IPS-18a (cell line): ENCODE data around the gene ESRRB.

Experiments used
- H3K27ac ChIP-seq: one replicate; pipeline ENCODE4 v1.5.1; 2013; ENCODE audit warnings: low read length
- H3K27me3 ChIP-seq: one replicate; pipeline ENCODE4 v1.6.1; 2013; ENCODE audit warnings: mild to moderate bottlenecking, low read length; ENCODE audit not compliant: control insufficient read depth, insufficient read depth
- H3K36me3 ChIP-seq: one replicate; pipeline ENCODE4 v1.6.1; 2013; ENCODE audit warnings: low read depth, low read length; ENCODE audit not compliant: control insufficient read depth
- H3K4me1 ChIP-seq: one replicate; pipeline ENCODE4 v1.6.1; 2013; ENCODE audit warnings: low read depth, low read length; ENCODE audit not compliant: control insufficient read depth
- H3K4me3 ChIP-seq: one replicate; pipeline ENCODE4 v1.5.1; 2013; ENCODE audit warnings: low read length
- H3K9ac ChIP-seq: one replicate; pipeline ENCODE4 v1.6.1; 2013; ENCODE audit warnings: mild to moderate bottlenecking, low read length, moderate library complexity
- H3K9me3 ChIP-seq: one replicate; pipeline ENCODE4 v1.6.1; 2013; ENCODE audit warnings: low read depth, low read length; ENCODE audit not compliant: control insufficient read depth

The ESRRB gene

GRCh38 chr14:76432827-76433752, 57.2 kb downstream of the ESRRB start:
- no peak overlapping the region for H3K27ac ChIP-seq
- no peaks in the 10 kb centered on the region for H3K9me3 ChIP-seq
- no peaks in the 10 kb centered on the region for H3K36me3 ChIP-seq
- no peak overlapping the region for H3K9ac ChIP-seq
- no peak overlapping the region for H3K4me3 ChIP-seq
- H3K4me1 ChIP-seq: no peaks in the 10 kb centered on the region
- H3K27me3 ChIP-seq: no peaks in the 10 kb centered on the region

- Histone ChIP-seq H3K9me3 (no peaks in the 10 kb centered on the region), H3K36me3 (no peaks in the 10 kb centered on the region), H3K4me3 (no peak overlapping the region), H3K9ac (no peak overlapping the region), H3K4me1 (no peaks in the 10 kb centered on the region), H3K27ac (no peak overlapping the region), H3K27me3 (no peaks in the 10 kb centered on the region)
Measured at GRCh38 chr14:76434220-76434619, 58.3 kb downstream of the ESRRB start.

DNA sequence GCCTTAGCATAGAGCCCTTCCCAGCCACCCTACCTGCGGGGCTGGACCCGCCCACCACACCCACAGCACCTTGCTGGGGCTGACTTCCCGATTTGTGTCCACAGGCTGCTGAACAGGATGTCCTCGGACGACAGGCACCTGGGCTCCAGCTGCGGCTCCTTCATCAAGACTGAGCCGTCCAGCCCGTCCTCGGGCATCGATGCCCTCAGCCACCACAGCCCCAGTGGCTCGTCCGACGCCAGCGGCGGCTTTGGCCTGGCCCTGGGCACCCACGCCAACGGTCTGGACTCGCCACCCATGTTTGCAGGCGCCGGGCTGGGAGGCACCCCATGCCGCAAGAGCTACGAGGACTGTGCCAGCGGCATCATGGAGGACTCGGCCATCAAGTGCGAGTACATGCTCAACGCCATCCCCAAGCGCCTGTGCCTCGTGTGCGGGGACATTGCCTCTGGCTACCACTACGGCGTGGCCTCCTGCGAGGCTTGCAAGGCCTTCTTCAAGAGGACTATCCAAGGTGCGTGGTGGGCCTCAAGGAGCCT, 63.4 kb downstream of the ESRRB start:
- no peak overlapping the region for H3K9ac ChIP-seq
- H3K27me3 ChIP-seq: no peaks in the 10 kb centered on the region
- H3K27ac ChIP-seq: no peak overlapping the region
- H3K4me1 ChIP-seq: no peaks in the 10 kb centered on the region
- no peaks in the 10 kb centered on the region for H3K9me3 ChIP-seq
- H3K4me3 ChIP-seq: no peak overlapping the region
- no peaks in the 10 kb centered on the region for H3K36me3 ChIP-seq

DNA sequence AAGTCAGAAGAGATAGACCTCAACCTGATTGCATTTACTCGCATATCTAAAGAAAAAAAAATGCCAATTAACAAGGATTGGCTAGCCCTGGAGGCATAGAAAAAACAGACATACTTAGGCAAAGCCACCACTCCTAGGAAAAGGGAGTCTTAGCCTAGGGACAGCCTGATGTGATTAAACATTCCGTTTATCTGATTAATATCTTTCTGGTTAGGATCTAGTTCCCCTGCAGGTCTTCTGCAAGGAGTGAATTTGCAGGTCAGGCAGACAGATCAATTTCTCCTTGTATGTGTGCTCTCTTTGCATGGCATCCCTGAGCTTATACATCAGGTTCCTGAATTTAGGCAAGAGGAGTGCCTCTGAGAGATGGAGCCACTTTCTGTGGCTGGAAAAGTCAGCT, 70.5 kb downstream of the ESRRB start:
- Histone ChIP-seq H3K4me1 (no peaks in the 10 kb centered on the region), H3K9me3 (no peaks in the 10 kb centered on the region), H3K4me3 (no peak overlapping the region), H3K9ac (no peak overlapping the region), H3K27me3 (no peaks in the 10 kb centered on the region), H3K36me3 (no peaks in the 10 kb centered on the region), H3K27ac (no peak overlapping the region)

DNA sequence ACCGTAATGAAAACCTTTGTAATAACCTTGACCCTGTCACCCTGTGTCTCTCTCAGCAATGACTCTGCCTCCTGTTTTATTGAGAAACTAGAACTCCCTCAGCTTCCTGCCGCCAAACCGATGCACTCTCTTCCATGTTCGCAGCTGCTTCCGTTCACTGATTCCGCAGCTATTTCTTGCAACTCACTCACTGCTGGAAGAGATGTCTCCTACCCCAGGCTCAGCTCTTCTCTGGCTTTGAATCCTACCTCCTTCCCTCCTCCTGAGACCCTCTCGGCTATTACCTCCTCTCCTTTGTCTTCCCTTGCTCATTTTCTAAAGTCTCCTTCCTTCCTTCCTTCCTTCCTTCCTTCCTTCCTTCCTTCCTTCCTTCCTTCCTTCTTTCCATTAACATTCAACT, 71.0 kb downstream of the ESRRB start:
- Histone ChIP-seq H3K27ac (no peak overlapping the region), H3K9me3 (no peaks in the 10 kb centered on the region), H3K9ac (no peak overlapping the region), H3K4me3 (no peak overlapping the region), H3K27me3 (no peaks in the 10 kb centered on the region), H3K36me3 (no peaks in the 10 kb centered on the region), H3K4me1 (no peaks in the 10 kb centered on the region)

DNA sequence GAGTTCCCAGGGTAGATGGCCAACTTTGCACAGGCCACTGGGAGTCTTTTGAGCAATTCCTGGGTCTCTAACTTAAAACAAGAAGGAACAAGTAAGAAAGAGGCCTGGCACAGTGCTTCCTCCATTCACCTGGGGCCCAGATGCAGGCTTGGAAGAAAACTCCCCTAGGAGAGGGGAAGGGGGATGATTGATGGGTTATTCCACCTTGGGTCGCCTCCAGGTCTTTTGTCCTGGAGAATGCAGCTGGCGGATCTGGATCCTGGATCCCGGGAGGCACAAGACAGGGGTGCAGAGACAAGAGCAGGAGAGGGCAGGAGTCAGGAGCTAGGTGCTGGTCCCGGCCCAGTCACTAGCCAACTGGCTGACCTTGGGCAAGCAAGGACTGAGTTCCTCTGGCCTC, 74.5 kb downstream of the ESRRB start:
- Histone ChIP-seq H3K4me1 (no peaks in the 10 kb centered on the region), H3K27me3 (no peaks in the 10 kb centered on the region), H3K9me3 (no peaks in the 10 kb centered on the region), H3K27ac (no peak overlapping the region), H3K4me3 (no peak overlapping the region), H3K36me3 (no peaks in the 10 kb centered on the region), H3K9ac (no peak overlapping the region)

DNA sequence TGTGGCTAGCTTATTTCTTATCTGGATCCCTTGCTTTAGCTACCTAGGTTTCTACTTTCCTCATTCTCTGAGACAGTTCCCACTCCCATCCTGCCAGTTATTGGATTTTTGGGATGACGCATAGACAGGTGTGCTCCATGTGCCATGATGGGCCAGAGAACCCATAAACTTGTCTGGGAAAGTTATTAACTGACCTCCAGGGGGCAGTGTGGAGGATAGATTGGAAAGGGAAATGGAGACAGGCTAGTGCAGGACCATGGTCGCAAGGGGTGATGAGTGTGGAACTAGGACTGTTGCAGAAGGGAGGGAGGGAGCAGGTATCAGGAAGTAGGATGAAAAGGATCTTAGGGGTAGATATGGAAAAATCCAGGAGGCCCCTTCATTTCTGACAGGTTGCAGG, 80.3 kb downstream of the ESRRB start:
- Histone ChIP-seq H3K4me1 (no peaks in the 10 kb centered on the region), H3K36me3 (no peaks in the 10 kb centered on the region), H3K27me3 (no peaks in the 10 kb centered on the region), H3K4me3 (no peak overlapping the region), H3K27ac (no peak overlapping the region), H3K9ac (no peak overlapping the region), H3K9me3 (no peaks in the 10 kb centered on the region)

DNA sequence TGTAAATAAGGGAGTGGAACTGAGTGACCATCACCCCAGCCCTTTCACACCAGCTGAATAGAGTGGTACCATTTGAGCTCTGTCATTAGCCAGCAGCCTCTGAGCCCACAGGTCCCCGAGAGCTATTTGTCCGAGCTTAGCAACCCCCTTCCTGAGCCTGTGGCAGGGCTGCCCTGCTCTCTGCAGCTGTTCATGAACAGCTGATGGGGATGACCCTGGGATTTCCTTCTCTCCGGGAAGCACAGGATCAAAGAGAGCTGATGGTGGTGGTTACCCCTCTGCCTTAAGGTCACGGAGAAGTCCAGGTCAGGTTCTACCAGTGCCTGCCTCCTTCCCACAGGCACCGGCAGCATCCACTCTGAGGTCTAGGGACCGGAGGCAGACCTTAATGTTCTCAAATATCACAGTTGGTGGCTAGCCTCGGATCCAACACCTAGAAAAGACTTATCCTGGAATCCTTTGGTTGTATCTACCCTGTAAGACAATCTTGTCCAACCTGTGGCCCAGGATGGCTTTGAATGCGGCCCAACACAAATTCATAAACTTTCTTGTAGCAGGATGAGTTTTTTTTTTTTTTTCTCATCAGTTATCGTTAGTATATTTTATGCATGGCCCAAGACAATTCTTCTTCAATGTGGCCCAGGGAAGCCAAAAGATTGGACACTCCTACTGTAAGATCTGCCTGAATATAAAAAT, 81.1 kb downstream of the ESRRB start:
- Histone ChIP-seq H3K4me1 (no peaks in the 10 kb centered on the region), H3K27ac (no peak overlapping the region), H3K9ac (no peak overlapping the region), H3K27me3 (no peaks in the 10 kb centered on the region), H3K4me3 (no peak overlapping the region), H3K36me3 (no peaks in the 10 kb centered on the region), H3K9me3 (no peaks in the 10 kb centered on the region)

DNA sequence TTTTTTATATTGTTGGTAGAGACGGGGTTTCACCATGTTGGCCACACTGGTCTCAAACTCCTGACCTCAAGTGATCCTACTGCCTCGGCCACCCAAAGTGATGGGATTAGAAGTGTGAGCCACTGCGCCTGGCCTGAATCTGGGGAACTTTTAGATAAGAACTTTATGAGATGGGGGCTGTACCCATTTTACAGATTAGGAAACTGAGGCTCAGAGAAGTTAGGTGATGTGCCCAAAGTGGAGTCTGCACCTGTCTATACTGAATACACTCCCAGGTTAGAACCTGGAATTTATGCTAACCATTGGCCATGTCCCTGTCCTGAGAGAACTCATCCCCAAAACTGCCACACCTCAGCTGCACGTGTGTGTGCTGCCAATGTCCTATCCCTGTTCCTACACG, 81.9 kb downstream of the ESRRB start:
- no peaks in the 10 kb centered on the region for H3K4me1 ChIP-seq
- H3K27ac ChIP-seq: no peak overlapping the region
- no peaks in the 10 kb centered on the region for H3K9me3 ChIP-seq
- no peaks in the 10 kb centered on the region for H3K27me3 ChIP-seq
- H3K36me3 ChIP-seq: no peaks in the 10 kb centered on the region
- no peak overlapping the region for H3K9ac ChIP-seq
- no peak overlapping the region for H3K4me3 ChIP-seq

GRCh38 chr14:76461886-76462285, 85.9 kb downstream of the ESRRB start:
- H3K9ac ChIP-seq: no peak overlapping the region
- no peaks in the 10 kb centered on the region for H3K9me3 ChIP-seq
- no peaks in the 10 kb centered on the region for H3K27me3 ChIP-seq
- peaks cover 4% of the 10 kb centered on the region for H3K4me1 ChIP-seq
- H3K27ac ChIP-seq: no peak overlapping the region
- H3K4me3 ChIP-seq: no peak overlapping the region
- no peaks in the 10 kb centered on the region for H3K36me3 ChIP-seq

DNA sequence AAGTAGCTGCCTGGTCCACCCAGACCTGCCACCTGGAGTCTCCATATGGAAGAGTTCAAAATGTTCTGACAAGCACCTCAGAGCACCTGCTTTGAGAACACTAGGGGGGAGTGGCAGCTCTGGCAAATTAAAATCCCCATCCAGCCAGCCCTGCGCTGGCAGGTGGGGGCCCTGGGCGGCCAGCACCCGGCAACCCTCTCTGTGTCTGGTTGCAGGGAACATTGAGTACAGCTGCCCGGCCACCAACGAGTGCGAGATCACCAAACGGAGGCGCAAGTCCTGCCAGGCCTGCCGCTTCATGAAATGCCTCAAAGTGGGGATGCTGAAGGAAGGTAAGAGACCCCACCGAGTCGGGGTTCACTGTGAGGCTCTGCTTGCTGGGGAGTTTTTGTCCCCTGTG, 86.4 kb downstream of the ESRRB start:
- Histone ChIP-seq H3K27ac (no peak overlapping the region), H3K9me3 (no peaks in the 10 kb centered on the region), H3K27me3 (no peaks in the 10 kb centered on the region), H3K4me1 (peaks cover 4% of the 10 kb centered on the region), H3K9ac (no peak overlapping the region), H3K4me3 (no peak overlapping the region), H3K36me3 (no peaks in the 10 kb centered on the region)
